ENCODE data around the gene VAT1L. TPM values are rescaled to one million over a fixed set of nuclear protein-coding genes. Genes with fewer than 3 reads are reported as not detected.

The VAT1L gene
- total RNA-seq, 2 donors from 2014 or later, result 0.33 to 2.3 TPM

DNA sequence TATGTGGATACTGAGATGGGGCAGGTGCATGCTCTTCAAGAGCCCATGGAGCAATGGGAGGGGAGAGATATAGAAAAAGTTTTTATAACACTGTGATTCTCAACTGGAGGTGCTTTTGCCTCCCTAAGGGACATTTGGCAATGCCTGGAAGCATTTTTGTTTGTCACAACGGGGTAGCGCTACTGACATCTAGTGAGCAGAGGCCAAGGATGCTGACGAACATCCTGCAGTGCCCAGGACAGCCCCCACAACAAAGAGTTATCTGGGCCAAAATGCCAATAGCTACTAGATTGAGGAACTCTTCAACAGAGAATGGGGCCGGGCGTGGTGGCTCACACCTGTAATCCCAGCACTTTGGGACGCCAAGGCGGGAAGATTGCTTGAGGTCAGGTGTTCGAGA is 166.8 kb downstream of the VAT1L start:
- no peak overlapping the region for H3K27ac ChIP-seq
- 69 to 73% methylated on average over 6 to 8 of the region's 8 CpGs for WGBS, 2 donors
- H3K4me3 ChIP-seq, result no peak overlapping the region
- intact Hi-C loops (cut with DNase I), result no loop called here
- H3K27me3 ChIP-seq, result no peaks in the 10 kb centered on the region
- TF ChIP-seq, protein P1, sequence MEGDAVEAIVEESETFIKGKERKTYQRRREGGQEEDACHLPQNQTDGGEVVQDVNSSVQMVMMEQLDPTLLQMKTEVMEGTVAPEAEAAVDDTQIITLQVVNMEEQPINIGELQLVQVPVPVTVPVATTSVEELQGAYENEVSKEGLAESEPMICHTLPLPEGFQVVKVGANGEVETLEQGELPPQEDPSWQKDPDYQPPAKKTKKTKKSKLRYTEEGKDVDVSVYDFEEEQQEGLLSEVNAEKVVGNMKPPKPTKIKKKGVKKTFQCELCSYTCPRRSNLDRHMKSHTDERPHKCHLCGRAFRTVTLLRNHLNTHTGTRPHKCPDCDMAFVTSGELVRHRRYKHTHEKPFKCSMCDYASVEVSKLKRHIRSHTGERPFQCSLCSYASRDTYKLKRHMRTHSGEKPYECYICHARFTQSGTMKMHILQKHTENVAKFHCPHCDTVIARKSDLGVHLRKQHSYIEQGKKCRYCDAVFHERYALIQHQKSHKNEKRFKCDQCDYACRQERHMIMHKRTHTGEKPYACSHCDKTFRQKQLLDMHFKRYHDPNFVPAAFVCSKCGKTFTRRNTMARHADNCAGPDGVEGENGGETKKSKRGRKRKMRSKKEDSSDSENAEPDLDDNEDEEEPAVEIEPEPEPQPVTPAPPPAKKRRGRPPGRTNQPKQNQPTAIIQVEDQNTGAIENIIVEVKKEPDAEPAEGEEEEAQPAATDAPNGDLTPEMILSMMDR (IDR thresholded peaks at IDR 0.05), result no peak
- TF ChIP-seq POLR2A (IDR thresholded peaks at IDR 0.05), result no peak
- no peak for ATAC-seq
- no peaks in the 10 kb centered on the region for H3K36me3 ChIP-seq (replicated peaks in 1 of 2; ENCODE audit: insufficient read depth in 1 of 2, low read depth in 2 of 2)
- H3K9me3 ChIP-seq, result no peaks in the 10 kb centered on the region
- no peak for DNase-seq
- H3K4me1 ChIP-seq, result no peaks in the 10 kb centered on the region

DNA sequence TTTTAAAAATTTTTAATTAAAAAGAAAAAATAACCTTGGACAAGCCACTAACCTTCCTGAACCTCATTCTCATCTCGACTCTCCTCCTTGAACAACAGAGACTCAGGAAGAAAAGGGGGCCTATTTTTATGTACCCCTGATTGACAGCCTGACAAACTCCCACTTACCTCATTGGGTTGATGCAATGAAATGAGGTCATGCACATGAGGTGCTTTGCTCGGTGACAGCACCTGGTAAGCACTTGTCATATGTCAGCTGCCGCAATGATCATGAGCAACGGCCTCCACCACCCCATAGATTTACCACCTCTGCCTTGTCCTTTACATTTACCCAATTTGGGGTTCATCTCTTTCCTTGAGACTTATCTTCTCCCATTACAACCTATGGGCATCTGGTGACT is 167.9 kb downstream of the VAT1L start:
- 67 to 77% methylated on average over 4 of the region's 4 CpGs for WGBS, 2 donors
- no peak overlapping the region for H3K4me3 ChIP-seq
- H3K4me1 ChIP-seq, result no peaks in the 10 kb centered on the region
- TF ChIP-seq POLR2A (IDR thresholded peaks at IDR 0.05), result no peak
- TF ChIP-seq, protein P1 (IDR thresholded peaks at IDR 0.05), result no peak
- no peaks in the 10 kb centered on the region for H3K27me3 ChIP-seq
- no peak overlapping the region for H3K27ac ChIP-seq
- intact Hi-C loops (cut with DNase I), result no loop called here
- DNase-seq (no peak), ATAC-seq (no peak)
- H3K36me3 ChIP-seq (replicated peaks in 1 of 2; ENCODE audit: insufficient read depth in 1 of 2, low read depth in 2 of 2), result no peaks in the 10 kb centered on the region
- no peaks in the 10 kb centered on the region for H3K9me3 ChIP-seq

DNA sequence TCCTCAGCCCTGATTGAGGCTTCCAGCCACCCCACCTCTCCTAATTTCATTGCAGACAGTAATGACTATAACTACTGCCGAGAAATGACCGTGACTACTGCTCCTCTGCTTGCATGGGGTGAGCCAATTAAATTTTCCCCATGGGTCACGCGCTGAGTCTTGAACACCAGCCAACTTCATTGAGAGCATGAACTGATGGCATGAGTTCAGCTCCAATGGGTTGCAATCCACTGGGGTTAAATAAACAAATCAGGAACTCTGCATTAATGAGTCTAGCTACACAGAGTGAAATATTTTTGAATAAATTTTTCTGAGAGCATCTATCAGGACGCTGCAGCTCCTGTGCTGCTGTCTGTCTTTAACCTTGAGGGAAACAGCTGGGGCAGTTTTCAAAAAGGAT is 172.4 kb downstream of the VAT1L start:
- intact Hi-C loops (cut with DNase I), result no loop called here
- 75 to 78% methylated on average over 3 to 5 of the region's 5 CpGs for WGBS, 2 donors
- no peak overlapping the region for H3K27ac ChIP-seq
- DNase-seq, result no peak
- H3K4me3 ChIP-seq, result no peak overlapping the region
- no peaks in the 10 kb centered on the region for H3K9me3 ChIP-seq
- TF ChIP-seq POLR2A (IDR thresholded peaks at IDR 0.05), result no peak
- TF ChIP-seq, protein P1 (IDR thresholded peaks at IDR 0.05), result no peak
- no peaks in the 10 kb centered on the region for H3K27me3 ChIP-seq
- no peak for ATAC-seq
- no peaks in the 10 kb centered on the region for H3K36me3 ChIP-seq (replicated peaks in 1 of 2; ENCODE audit: insufficient read depth in 1 of 2, low read depth in 2 of 2)
- no peaks in the 10 kb centered on the region for H3K4me1 ChIP-seq

DNA sequence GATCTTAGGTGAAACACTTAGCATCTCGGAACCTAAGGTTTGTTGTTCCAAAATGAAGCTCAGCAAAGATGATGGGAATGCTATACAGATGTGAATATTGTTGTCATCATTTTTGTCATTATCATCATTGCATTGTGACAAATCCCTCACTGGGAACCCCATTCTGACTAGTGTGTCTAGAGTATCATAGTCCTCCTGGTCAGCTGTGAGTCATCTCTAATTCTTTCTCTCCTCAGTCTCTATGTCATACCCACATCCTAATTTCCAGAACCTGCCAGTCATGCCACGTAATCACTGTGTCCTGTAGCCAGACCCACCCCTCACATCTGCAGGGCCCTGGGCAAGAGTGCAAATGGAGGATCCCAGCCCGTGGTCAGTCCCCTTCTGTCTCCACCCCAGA is 173.4 kb downstream of the VAT1L start:
- WGBS, 2 donors, result 73 to 80% methylated on average over 3 of the region's 3 CpGs
- TF ChIP-seq, protein P1 (IDR thresholded peaks at IDR 0.05), result no peak
- ATAC-seq (no peak), DNase-seq (no peak)
- intact Hi-C loops (cut with DNase I), result no loop called here
- Histone ChIP-seq H3K4me1 (no peaks in the 10 kb centered on the region), H3K27ac (no peak overlapping the region), H3K4me3 (no peak overlapping the region), H3K36me3 (replicated peaks in 1 of 2; ENCODE audit: insufficient read depth in 1 of 2, low read depth in 2 of 2) (no peaks in the 10 kb centered on the region), H3K27me3 (no peaks in the 10 kb centered on the region), H3K9me3 (no peaks in the 10 kb centered on the region)

DNA sequence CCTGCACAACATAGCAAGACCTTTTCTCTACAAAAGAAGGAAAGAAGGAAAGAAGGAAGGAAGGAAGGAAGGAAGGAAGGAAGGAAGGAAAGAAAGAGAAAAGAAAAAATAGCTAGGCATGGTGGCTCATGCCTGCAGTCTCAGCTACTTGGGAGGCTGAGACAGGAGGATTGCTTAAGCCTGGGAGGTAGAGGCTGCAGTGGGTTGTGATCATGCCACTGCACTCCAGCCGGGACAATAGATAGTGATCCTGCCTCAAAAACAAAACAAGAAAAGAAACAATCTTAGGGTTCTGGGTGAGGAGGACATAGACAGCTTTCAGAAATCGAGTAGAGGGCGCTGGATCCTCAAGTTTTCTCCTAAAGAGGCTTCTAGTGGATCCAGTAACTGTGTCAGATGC is 174.3 kb downstream of the VAT1L start:
- no peaks in the 10 kb centered on the region for H3K4me1 ChIP-seq
- H3K9me3 ChIP-seq, result no peaks in the 10 kb centered on the region
- DNase-seq, result no peak
- H3K4me3 ChIP-seq, result no peak overlapping the region
- TF ChIP-seq, protein P1 (IDR thresholded peaks at IDR 0.05), result no peak
- no peak for TF ChIP-seq POLR2A (IDR thresholded peaks at IDR 0.05)
- intact Hi-C loops (cut with DNase I), result no loop called here
- no peaks in the 10 kb centered on the region for H3K36me3 ChIP-seq (replicated peaks in 1 of 2; ENCODE audit: insufficient read depth in 1 of 2, low read depth in 2 of 2)
- no peak for ATAC-seq
- H3K27ac ChIP-seq, result no peak overlapping the region
- no peaks in the 10 kb centered on the region for H3K27me3 ChIP-seq
- 70 to 90% methylated on average over 3 of the region's 3 CpGs for WGBS, 2 donors
